ENCODE data around the gene NATD1. TPM values are rescaled to one million over a fixed set of nuclear protein-coding genes. Genes with fewer than 3 reads are reported as not detected.

NATD1 gene
- total and polyA plus RNA-seq, 4 donors: 1.4 to 24.5 (median 2.9) TPM

- 65% methylated on average over 10 of the region's 10 CpGs for WGBS
- peaks cover 9 to 30% (median 13%) of the 10 kb centered on the region in 4 donors for H3K4me1 ChIP-seq (ENCODE audit: control insufficient read depth in 4 of 4, insufficient read depth in 4 of 4, low read length in 3 of 4)
- DNase-seq (ENCODE audit: low spot score): peak; percentile 48
- peaks cover 0 to 12% (median 4%) of the 10 kb centered on the region in 4 donors for H3K36me3 ChIP-seq (ENCODE audit: control insufficient read depth in 4 of 4, insufficient read depth in 3 of 4, low read depth in 1 of 4, low read length in 3 of 4)
- no peak overlapping the region for H3K9ac ChIP-seq (ENCODE audit: low read depth in 1 of 2, low read length in 2 of 2)
- H3K9me3 ChIP-seq (ENCODE audit: control insufficient read depth in 4 of 4, low read length in 3 of 4): no peaks in the 10 kb centered on the region
- no peak overlapping the region for H3K27ac ChIP-seq (ENCODE audit: low read depth in 1 of 2, low read length in 2 of 2)
- TF ChIP-seq CTCF (IDR thresholded peaks at IDR 0.05; ENCODE audit: low read depth, low read length, missing input control) (no peak), JUND (IDR thresholded peaks at IDR 0.05) (no peak), YY1 (IDR thresholded peaks at IDR 0.05) (no peak), FOXA1 (IDR thresholded peaks at IDR 0.05) (no peak), ATF3 (IDR thresholded peaks at IDR 0.05) (no peak), RAD21 (IDR thresholded peaks at IDR 0.05) (no peak), MAX (IDR thresholded peaks at IDR 0.05) (no peak), HNF4G (IDR thresholded peaks at IDR 0.05) (no peak), EGR1 (IDR thresholded peaks at IDR 0.05; ENCODE audit: low read depth in 2 of 2) (no peak), NR2F2 (IDR thresholded peaks at IDR 0.05) (no peak), REST (IDR thresholded peaks at IDR 0.05) (no peak), HNF4A (conservative IDR thresholded peaks at IDR 0.05) (no peak), ZBTB33 (IDR thresholded peaks at IDR 0.05) (no peak), SP1 (IDR thresholded peaks at IDR 0.05) (no peak), TAF1 (conservative IDR thresholded peaks at IDR 0.05) (no peak), RXRA (IDR thresholded peaks at IDR 0.05) (no peak), FOXA2 (IDR thresholded peaks at IDR 0.05) (no peak), GABPA (IDR thresholded peaks at IDR 0.05 in 1 of 2, conservative IDR thresholded peaks at IDR 0.05 in 1 of 2) (no peak)
- H3K4me3 ChIP-seq (ENCODE audit: low read depth in 1 of 3, low read length in 3 of 3): no peak overlapping the region
- H3K27me3 ChIP-seq (ENCODE audit: control insufficient read depth in 4 of 4, insufficient read depth in 4 of 4, low read length in 3 of 4): no peaks in the 10 kb centered on the region
Observed at GRCh38 chr17:21293831-21294210, 40.6 kb upstream of the NATD1 start.

Measured in liver (tissue), 9 donors.